Choroid plexus epithelial cell (primary cell): ENCODE data around the gene PRAMEF12.
A peak's percentile ranks its signal among the peaks of the same experiment; 100 is the strongest.
"Not testable (repeated sequence)": the region's sequence is repeated elsewhere in the genome, so short reads cannot be mapped to it uniquely, and the experiment has no call there.

Source experiments
- DNase-seq: peaks from one replicate; pipeline ENCODE4 v3.0.0-alpha.2; 2010; ENCODE audit warnings: low read depth
- H3K4me3 ChIP-seq: 2 replicates; pipeline ENCODE4 v1.5.1; 2011; ENCODE audit warnings: low read depth, mild to moderate bottlenecking, control low read depth, low read length, moderate library complexity
- TF ChIP-seq, protein P1 (sequence below): conservative IDR thresholded peaks from 2 replicates; pipeline ENCODE4 v1.5.1; 2011; ENCODE audit warnings: low read depth, mild to moderate bottlenecking, control low read depth, inconsistent platforms, low read length, moderate library complexity

Gene PRAMEF12

DNA sequence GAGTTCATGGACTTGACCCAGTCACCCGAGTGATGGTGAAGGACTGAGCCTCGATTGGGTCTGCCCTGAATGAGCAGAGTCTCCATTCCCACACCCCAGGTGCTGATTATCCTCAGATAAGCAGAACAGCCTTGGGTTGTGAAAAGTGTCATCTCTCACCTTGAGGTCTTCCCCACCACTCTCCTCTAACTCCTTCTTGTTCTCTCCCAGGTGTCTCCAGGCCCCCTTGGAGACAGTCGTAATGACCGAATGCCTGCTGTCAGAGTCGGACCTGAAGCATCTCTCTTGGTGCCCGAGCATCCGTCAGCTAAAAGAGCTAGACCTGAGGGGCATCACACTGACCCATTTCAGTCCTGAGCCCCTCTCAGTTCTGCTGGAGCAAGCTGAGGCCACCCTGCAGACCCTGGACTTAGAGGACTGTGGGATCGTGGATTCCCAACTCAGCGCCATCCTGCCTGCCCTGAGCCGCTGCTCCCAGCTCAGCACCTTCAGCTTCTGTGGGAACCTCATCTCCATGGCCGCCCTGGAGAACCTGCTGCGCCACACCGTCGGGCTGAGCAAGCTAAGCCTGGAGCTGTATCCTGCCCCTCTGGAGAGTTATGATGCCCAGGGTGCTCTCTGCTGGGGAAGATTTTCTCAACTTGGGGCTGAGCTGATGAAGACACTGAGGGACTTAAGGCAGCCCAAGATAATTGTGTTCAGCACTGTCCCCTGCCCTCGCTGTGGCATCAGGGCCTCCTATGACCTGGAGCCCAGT lies 3.4 kb downstream of the PRAMEF12 start:
- H3K4me3 ChIP-seq, result no peak overlapping the region
- DNase-seq, result no peak
- TF ChIP-seq, protein P1, sequence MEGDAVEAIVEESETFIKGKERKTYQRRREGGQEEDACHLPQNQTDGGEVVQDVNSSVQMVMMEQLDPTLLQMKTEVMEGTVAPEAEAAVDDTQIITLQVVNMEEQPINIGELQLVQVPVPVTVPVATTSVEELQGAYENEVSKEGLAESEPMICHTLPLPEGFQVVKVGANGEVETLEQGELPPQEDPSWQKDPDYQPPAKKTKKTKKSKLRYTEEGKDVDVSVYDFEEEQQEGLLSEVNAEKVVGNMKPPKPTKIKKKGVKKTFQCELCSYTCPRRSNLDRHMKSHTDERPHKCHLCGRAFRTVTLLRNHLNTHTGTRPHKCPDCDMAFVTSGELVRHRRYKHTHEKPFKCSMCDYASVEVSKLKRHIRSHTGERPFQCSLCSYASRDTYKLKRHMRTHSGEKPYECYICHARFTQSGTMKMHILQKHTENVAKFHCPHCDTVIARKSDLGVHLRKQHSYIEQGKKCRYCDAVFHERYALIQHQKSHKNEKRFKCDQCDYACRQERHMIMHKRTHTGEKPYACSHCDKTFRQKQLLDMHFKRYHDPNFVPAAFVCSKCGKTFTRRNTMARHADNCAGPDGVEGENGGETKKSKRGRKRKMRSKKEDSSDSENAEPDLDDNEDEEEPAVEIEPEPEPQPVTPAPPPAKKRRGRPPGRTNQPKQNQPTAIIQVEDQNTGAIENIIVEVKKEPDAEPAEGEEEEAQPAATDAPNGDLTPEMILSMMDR, result no peak

- TF ChIP-seq, protein P1, result no peak
- no peak for DNase-seq
- H3K4me3 ChIP-seq, result no peak overlapping the region
Observed at GRCh38 chr1:12778061-12778460, 4.5 kb downstream of the PRAMEF12 start.

DNA sequence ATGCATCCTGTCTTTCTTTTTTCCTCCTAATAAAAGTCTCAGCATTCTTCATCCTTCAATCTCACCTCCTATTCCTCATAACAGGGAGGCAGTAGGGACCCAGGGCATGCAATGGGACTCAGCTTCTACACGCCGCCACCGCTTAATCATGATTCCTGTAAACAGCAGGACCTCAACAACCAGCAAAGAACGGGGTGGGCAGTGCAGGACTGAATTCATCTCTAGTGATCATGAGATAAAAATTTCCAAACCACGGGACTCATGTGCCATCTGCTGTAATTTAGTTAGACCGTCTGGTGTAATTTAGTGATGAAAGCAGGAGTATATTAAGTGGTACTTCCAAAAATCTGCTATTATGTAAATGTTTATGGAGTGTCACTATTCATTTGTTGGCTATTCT lies 5.4 kb downstream of the PRAMEF12 start:
- DNase-seq, result no peak
- TF ChIP-seq, protein P1, result no peak

DNA sequence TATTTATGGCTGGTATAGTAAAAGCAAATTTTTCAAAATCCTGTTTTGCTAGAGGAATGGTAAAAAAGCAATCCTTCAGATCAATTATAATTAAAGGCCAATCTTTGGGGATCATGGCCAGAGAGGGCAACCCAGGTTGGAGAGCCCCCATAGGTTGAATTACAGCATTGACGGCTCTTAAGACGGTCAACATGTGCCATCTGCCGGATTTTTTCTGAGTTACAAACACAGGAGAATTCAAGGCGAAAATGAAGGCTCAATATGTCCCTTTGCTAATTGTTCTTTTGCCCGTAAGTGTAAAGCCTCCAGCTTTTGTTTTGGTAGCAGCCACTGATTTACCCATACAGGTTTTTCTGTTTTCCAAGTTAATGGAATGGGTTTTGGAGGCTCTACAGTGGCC lies 8.0 kb downstream of the PRAMEF12 start:
- H3K4me3 ChIP-seq, DNase-seq: not testable (repeated sequence)

More for the DNA sequence above, 5.4 kb downstream of the PRAMEF12 start:
- H3K4me3 ChIP-seq, result no peak overlapping the region

DNA sequence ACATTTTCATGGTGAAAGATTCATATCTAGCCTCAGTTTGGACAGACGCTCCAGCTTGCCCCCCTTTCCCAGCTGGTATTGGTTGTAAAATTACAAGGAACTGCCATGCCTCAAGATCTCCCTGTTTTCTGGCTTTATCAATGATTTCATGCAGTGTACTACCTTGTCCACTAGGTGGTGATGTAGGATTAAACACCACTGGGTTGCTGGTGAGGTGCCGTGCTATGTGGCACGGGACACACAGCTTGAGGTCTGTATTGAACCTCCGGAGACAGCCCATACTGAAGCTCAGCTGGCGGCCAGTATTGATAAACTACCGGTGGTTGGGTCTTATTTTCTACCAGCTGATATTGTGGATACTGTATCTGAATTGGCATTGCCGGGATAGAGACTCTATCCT lies 10.2 kb downstream of the PRAMEF12 start:
- not testable (repeated sequence) for DNase-seq, H3K4me3 ChIP-seq

DNA sequence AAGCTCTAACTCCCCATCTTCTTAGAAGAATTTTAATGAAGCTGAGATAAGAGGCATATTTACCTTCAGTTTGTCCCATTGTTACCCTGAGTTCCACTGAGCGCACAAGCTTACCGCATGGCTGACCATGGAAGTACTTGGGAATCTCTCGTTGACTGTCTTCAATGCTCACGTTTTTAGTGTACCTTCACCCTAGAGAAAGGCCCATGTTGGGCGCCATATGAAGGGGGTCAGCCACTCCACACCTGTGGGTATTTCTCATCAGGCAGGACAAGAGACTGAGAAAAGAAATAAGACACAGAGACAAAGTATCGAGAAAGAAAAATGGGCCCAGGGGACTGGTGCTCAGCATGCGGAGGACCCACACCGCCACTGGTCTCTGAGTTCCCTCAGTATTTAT lies 11.2 kb downstream of the PRAMEF12 start:
- DNase-seq, result peak; percentile 2
- H3K4me3 ChIP-seq, result not testable (repeated sequence)

GRCh38 chr1:12791097-12791496 lies 17.6 kb downstream of the PRAMEF12 start, which contains the start of gene PRAMEF1:
Gene PRAMEF1, plus strand, starts transcription at chr1:12791397. Its CDS starts 1,831 bp downstream, at chr1:12793228.
- not testable (repeated sequence) for DNase-seq, H3K4me3 ChIP-seq

- TF ChIP-seq, protein P1, result no peak
- no peak overlapping the region for H3K4me3 ChIP-seq
- DNase-seq, result no peak
Observed at GRCh38 chr1:12798911-12799310, 25.4 kb downstream of the PRAMEF12 start.

- no peak overlapping the region for H3K4me3 ChIP-seq
- TF ChIP-seq, protein P1, result no peak
- DNase-seq, result no peak
Observed at GRCh38 chr1:12799730-12800129, 26.2 kb downstream of the PRAMEF12 start.
